GM19455 (cell line): ENCODE measurements around the gene PROK2.

Experiments
- ATAC-seq: cut with Tn5 transposase; IDR thresholded peaks from one replicate; pipeline ENCODE4 v1.9.1; 2021; ENCODE audit not compliant: unreplicated experiment

The PROK2 gene

GRCh38 chr3:71784914-71785531, at the start of gene PROK2:
TSS of gene PROK2 (minus strand) at chr3:71785148. CDS start at chr3:71785052, 96 bp downstream.
- no peak for ATAC-seq

- no peak for ATAC-seq
Observed at GRCh38 chr3:71831599-71831998, 46.7 kb upstream of the PROK2 start.

- ATAC-seq: no peak
Observed at GRCh38 chr3:71825551-71826283, 40.8 kb upstream of the PROK2 start.

GRCh38 chr3:71821116-71821515, 36.2 kb upstream of the PROK2 start:
- ATAC-seq: no peak

GRCh38 chr3:71817262-71817661, 32.3 kb upstream of the PROK2 start:
- ATAC-seq: no peak

GRCh38 chr3:71816767-71817156, 31.8 kb upstream of the PROK2 start:
- no peak for ATAC-seq

GRCh38 chr3:71815340-71816067, 30.6 kb upstream of the PROK2 start:
- ATAC-seq: no peak

GRCh38 chr3:71813704-71814103, 28.8 kb upstream of the PROK2 start:
- ATAC-seq: no peak

- ATAC-seq: no peak
Observed at GRCh38 chr3:71813073-71813472, 28.1 kb upstream of the PROK2 start.

- ATAC-seq: no peak
Observed at GRCh38 chr3:71810056-71810455, 25.1 kb upstream of the PROK2 start.

GRCh38 chr3:71809321-71810026, 24.5 kb upstream of the PROK2 start:
- no peak for ATAC-seq

- no peak for ATAC-seq
Observed at GRCh38 chr3:71806736-71807135, 21.8 kb upstream of the PROK2 start.

- ATAC-seq: no peak
Observed at GRCh38 chr3:71805691-71806090, 20.7 kb upstream of the PROK2 start.

- ATAC-seq: no peak
Observed at GRCh38 chr3:71805199-71805598, 20.3 kb upstream of the PROK2 start.

GRCh38 chr3:71803248-71803647, 18.3 kb upstream of the PROK2 start:
- ATAC-seq: no peak

GRCh38 chr3:71801986-71802385, 17.0 kb upstream of the PROK2 start:
- ATAC-seq: no peak

GRCh38 chr3:71800023-71800422, 15.1 kb upstream of the PROK2 start:
- no peak for ATAC-seq

- no peak for ATAC-seq
Observed at GRCh38 chr3:71797455-71797854, 12.5 kb upstream of the PROK2 start.

GRCh38 chr3:71796290-71796689, 11.3 kb upstream of the PROK2 start:
- no peak for ATAC-seq

GRCh38 chr3:71791634-71792033, 6.7 kb upstream of the PROK2 start:
- ATAC-seq: no peak

GRCh38 chr3:71789922-71790321, 5.0 kb upstream of the PROK2 start:
- no peak for ATAC-seq
